ENCODE results near the gene MTHFD1L. TPM values are rescaled to one million over a fixed set of nuclear protein-coding genes. Genes with fewer than 3 reads are reported as not detected.

The MTHFD1L gene
- total and polyA plus RNA-seq, 9 of the 15 experiments (the other 6 are each of a cell fraction or from before 2014, with no cell fraction given): 20.9 to 128 (median 61.0) TPM

DNA sequence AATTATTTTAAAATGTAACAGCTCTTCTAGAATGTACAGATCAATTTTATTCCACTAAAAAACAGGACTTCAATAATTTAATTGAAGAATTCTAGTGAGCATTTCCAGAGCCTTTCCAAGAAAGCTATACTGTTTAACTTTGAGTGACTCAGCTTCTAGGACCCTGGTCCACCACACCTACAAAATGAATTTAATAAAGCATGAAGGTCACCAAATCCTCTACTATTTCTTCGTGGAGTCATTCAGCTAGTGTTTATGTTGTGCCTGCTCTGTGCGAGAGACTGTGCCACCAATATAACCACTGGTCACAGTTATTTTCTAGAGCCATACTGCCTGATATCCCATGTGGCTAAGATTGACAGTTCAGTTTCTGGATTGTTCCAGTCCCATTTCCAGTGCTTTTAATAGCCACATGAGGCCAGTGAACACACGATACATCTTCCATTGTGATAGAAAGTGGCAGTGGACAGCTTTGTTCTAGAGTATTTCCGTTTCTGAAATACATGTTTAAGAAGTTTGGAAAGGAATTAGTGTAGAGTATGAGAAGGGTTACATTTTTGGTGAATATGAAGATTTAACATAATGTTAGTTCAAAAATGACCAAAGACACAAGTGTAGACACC, 160.7 kb downstream of the MTHFD1L start:
- no peaks in the 10 kb centered on the region for H3K4me1 ChIP-seq (replicated peaks in 1 of 2; ENCODE audit: control insufficient read depth in 2 of 2, insufficient read depth in 2 of 2, low read length in 2 of 2)
- in situ Hi-C loops (cut with MboI) (no loop called here), intact Hi-C loops (cut with micrococcal nuclease) (no loop called here)
- DNase-seq (ENCODE audit: extremely low read depth in 1 of 4, low spot score in 3 of 4): no peak
- WGBS (ENCODE audit: insufficient coverage, low coverage, missing lambda C conversion rate): 83% methylated on average over 4 of the region's 4 CpGs
- H3K27ac ChIP-seq (ENCODE audit: extremely low read depth, low read depth, low read length): no peak overlapping the region
- ATAC-seq: no peak
- POLR2A ChIA-PET: interaction anchor here (0.6 to 1.3 kb wide), 3 partner anchors 12 to 133 kb away, joined by 3 to 4 read pairs (median 4); no protein-coding TSS in a partner anchor
- no peaks in the 10 kb centered on the region for H3K9me3 ChIP-seq (replicated peaks; ENCODE audit: control insufficient read depth, insufficient read depth, low read depth, low read length)
- FAIRE-seq: peak; percentile 48
- no peaks in the 10 kb centered on the region for H3K9me1 ChIP-seq (ENCODE audit: control insufficient read depth, insufficient read depth, low read length)
- H3K79me2 ChIP-seq (ENCODE audit: control insufficient read depth, insufficient read depth, low read length): no peaks in the 10 kb centered on the region
- no peak overlapping the region for H3K4me3 ChIP-seq
- H4K20me1 ChIP-seq (replicated peaks; ENCODE audit: control insufficient read depth, insufficient read depth, low read length): no peaks in the 10 kb centered on the region
- no peak overlapping the region for H3K9ac ChIP-seq (ENCODE audit: insufficient read depth in 1 of 2, low read depth in 2 of 2, low read length in 2 of 2)
- no peaks in the 10 kb centered on the region for H3K27me3 ChIP-seq (ENCODE audit: control insufficient read depth in 2 of 2, insufficient read depth in 2 of 2, low read length in 2 of 2)
- CTCF ChIA-PET (ENCODE audit: low intra/inter-chr PET ratio): no interaction called here
- no peak overlapping the region for H2AFZ ChIP-seq (ENCODE audit: low read depth, low read length)
- no TSS peak for BruUV-seq (replicated peaks)
- peaks cover 33% of the 10 kb centered on the region; the same call in 2 of the 3 replicates for H3K36me3 ChIP-seq (ENCODE audit: control insufficient read depth, insufficient read depth, low read length)
- no peak overlapping the region for H3K4me2 ChIP-seq (ENCODE audit: insufficient read depth, low read length)
- TF ChIP-seq CBX8 (IDR thresholded peaks at IDR 0.05; ENCODE audit: borderline replicate concordance, extremely low read depth, low read depth, low read length, poor library complexity, severe bottlenecking) (no peak), SAFB (IDR thresholded peaks at IDR 0.05; ENCODE audit: borderline replicate concordance, low read depth, low read length) (no peak), PTRF (tag; IDR thresholded peaks at IDR 0.05) (no peak), L3MBTL2 (IDR thresholded peaks at IDR 0.05) (no peak), ZNF197 (CRISPR knock-in tag; IDR thresholded peaks at IDR 0.05; ENCODE audit: low read depth) (no peak), ZNF165 (CRISPR knock-in tag; IDR thresholded peaks at IDR 0.05; ENCODE audit: borderline replicate concordance) (no peak), POLR2AphosphoS2 (IDR thresholded peaks at IDR 0.05; ENCODE audit: low read length) (no peak)
- TF ChIP-seq, protein P1, sequence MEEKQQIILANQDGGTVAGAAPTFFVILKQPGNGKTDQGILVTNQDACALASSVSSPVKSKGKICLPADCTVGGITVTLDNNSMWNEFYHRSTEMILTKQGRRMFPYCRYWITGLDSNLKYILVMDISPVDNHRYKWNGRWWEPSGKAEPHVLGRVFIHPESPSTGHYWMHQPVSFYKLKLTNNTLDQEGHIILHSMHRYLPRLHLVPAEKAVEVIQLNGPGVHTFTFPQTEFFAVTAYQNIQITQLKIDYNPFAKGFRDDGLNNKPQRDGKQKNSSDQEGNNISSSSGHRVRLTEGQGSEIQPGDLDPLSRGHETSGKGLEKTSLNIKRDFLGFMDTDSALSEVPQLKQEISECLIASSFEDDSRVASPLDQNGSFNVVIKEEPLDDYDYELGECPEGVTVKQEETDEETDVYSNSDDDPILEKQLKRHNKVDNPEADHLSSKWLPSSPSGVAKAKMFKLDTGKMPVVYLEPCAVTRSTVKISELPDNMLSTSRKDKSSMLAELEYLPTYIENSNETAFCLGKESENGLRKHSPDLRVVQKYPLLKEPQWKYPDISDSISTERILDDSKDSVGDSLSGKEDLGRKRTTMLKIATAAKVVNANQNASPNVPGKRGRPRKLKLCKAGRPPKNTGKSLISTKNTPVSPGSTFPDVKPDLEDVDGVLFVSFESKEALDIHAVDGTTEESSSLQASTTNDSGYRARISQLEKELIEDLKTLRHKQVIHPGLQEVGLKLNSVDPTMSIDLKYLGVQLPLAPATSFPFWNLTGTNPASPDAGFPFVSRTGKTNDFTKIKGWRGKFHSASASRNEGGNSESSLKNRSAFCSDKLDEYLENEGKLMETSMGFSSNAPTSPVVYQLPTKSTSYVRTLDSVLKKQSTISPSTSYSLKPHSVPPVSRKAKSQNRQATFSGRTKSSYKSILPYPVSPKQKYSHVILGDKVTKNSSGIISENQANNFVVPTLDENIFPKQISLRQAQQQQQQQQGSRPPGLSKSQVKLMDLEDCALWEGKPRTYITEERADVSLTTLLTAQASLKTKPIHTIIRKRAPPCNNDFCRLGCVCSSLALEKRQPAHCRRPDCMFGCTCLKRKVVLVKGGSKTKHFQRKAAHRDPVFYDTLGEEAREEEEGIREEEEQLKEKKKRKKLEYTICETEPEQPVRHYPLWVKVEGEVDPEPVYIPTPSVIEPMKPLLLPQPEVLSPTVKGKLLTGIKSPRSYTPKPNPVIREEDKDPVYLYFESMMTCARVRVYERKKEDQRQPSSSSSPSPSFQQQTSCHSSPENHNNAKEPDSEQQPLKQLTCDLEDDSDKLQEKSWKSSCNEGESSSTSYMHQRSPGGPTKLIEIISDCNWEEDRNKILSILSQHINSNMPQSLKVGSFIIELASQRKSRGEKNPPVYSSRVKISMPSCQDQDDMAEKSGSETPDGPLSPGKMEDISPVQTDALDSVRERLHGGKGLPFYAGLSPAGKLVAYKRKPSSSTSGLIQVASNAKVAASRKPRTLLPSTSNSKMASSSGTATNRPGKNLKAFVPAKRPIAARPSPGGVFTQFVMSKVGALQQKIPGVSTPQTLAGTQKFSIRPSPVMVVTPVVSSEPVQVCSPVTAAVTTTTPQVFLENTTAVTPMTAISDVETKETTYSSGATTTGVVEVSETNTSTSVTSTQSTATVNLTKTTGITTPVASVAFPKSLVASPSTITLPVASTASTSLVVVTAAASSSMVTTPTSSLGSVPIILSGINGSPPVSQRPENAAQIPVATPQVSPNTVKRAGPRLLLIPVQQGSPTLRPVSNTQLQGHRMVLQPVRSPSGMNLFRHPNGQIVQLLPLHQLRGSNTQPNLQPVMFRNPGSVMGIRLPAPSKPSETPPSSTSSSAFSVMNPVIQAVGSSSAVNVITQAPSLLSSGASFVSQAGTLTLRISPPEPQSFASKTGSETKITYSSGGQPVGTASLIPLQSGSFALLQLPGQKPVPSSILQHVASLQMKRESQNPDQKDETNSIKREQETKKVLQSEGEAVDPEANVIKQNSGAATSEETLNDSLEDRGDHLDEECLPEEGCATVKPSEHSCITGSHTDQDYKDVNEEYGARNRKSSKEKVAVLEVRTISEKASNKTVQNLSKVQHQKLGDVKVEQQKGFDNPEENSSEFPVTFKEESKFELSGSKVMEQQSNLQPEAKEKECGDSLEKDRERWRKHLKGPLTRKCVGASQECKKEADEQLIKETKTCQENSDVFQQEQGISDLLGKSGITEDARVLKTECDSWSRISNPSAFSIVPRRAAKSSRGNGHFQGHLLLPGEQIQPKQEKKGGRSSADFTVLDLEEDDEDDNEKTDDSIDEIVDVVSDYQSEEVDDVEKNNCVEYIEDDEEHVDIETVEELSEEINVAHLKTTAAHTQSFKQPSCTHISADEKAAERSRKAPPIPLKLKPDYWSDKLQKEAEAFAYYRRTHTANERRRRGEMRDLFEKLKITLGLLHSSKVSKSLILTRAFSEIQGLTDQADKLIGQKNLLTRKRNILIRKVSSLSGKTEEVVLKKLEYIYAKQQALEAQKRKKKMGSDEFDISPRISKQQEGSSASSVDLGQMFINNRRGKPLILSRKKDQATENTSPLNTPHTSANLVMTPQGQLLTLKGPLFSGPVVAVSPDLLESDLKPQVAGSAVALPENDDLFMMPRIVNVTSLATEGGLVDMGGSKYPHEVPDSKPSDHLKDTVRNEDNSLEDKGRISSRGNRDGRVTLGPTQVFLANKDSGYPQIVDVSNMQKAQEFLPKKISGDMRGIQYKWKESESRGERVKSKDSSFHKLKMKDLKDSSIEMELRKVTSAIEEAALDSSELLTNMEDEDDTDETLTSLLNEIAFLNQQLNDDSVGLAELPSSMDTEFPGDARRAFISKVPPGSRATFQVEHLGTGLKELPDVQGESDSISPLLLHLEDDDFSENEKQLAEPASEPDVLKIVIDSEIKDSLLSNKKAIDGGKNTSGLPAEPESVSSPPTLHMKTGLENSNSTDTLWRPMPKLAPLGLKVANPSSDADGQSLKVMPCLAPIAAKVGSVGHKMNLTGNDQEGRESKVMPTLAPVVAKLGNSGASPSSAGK (IDR thresholded peaks at IDR 0.05): no peak

Measured in K562 (cell line).